Hematopoietic multipotent progenitor cell treated with erythropoietin and hydrocortisone succinate and interleukin-3 and kit ligand, for 8 days (in vitro differentiated cells): Measurements from ENCODE around the gene ARHGAP4.

Experiments
- DNase-seq: peaks from one replicate; pipeline ENCODE4 v3.0.0-alpha.2; 2015

The ARHGAP4 gene

DNA sequence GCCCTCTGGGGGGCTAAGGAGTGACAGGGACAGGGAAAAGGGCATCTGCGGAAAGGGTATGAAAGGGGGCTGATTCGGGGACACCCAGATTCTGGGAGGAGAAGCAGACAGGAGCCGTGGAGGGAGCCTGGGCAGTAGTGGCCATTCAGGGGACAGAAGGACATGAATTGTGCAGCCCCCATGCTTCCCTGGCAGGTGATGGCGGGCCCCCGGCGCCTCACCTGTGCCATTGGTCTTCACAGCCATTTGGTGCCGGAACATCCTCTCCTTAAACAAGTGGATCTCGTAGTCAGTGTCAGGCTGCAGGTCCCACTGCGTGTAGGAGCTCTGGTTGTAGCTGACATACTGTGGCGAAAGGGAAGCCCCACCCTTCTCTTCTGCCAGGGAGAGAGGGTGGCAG, 62.0 kb downstream of the ARHGAP4 start:
- no peak for DNase-seq

DNA sequence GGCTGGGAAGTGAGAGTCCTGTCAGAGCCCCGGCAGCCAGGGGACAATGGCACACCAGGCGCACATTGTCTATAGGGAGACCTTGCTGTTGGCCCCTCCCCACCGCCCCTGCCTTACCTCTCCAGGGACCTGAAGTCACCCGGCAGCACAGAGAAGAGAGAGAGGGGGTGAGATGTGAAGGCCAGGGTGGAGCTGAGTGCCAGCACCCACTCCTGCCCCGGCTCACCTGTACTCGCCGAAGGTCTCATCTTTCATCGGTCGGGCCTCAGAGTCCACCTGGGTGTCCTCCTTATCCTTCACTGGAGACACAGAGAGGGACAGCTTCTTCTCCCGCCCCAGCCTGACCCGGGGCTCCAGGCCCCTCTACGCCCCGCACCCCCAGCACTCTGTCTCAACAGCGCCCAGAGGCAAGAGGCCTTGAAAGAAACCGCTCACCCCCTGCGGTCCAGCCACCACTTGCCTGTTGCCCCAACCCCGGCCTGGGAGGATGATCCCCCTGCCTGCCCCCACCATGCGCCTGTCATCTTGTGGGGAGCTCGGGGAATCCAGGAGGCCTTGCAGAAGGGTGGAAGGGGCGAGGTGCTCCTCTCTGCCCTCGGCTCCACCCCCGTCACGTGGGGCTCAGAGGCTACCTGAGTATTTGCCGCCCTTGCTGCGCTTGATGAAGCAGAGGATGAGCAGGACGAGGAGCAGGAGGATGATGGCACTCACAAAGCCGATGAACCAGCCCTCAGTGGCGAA, 62.6 kb downstream of the ARHGAP4 start:
- no peak for DNase-seq

DNA sequence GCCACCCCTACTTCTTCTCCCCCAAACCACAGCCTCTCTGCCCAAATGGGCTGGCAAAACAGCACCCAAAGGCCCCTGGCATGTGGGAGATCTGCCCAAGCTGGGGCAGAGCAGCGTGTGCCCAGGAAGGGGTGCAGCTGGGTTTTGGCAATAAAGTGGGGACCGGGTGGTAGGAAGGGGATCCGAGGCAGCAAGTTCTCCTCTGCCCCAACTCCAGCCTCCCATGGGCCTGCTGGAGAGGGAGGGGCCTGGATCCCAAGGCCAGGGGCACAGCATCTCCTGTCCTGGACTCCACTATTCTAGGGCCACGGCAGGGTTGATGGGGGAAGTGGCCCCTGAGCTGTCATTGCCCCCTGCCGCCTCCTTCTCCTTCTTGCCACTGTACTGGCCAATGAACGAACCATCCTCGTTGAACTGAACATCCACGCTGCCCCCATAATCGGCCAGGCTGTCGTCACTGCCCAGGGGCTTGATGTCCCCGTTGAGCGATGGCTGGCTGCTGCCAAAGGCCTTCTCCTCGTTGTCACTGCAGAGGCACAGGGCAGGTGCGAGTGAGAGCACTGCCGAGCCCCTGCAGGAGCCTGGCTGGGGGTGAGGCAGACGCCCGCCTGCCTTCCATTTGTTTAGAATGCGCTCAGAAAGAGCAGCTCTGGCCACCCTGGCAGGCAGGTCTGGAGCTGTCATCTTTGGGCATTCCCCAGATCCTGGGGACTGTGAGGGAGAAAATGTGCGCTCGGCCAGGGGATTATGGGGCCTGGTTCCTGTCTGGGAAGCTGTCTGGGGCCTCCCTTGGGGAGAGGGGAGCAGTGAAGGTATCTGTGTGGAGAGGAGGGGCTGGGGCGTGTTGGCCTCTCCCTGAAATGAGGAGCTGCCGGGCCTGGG, 63.5 kb downstream of the ARHGAP4 start:
- no peak for DNase-seq

DNA sequence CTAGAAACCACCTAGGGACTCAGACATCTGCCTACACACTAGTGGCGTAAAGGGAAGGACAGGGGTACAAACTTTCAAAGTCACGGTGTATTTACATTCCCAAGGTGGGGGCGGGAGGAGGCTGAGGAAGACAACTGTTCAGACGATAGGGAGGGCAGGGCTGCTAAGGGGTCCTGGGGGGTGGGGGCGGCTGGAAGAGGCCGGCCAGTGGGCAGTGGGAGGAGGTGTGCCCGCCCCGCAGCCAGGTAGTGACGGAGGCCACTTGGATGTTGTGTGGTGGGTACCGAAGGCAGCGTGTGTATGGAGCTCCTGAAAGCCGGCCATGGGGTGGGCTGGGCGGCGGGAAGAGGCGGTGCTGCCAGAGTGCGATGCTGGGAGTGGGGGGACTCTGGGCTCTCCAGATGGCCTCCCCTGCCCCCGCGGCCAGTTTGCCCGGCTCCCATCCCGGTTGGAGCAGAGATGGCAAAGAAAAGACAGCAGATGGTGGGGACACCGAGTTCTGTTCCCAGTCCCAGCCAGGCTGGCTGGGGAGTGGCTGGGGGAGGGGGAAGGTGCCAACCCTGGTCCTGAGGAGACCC, 64.2 kb downstream of the ARHGAP4 start:
- no peak for DNase-seq

DNA sequence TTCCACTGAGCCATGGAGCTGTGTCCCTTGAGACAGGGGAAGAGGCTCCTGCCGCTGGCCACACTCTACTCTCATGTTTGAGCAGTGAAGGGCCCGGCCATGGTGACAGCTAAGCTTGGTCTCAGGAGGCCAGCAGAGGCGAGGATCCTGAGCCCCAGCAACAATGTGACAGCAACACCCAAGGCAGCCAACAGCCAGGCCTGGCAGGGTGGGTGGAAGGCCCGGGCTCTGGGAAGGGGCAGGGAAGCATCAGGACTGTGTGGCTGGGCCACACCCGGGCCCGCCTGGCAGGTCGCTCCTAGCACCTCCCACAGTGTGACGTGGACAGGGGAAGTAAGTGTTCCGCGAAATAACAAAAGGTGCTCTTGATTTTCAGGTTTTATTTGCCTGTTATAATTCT, 64.9 kb downstream of the ARHGAP4 start:
- no peak for DNase-seq
